B cell (primary cell): Measurements from ENCODE around the gene OTX2. TPM values are rescaled to one million over a fixed set of nuclear protein-coding genes. Genes with fewer than 3 reads are reported as not detected.

Experiments used
- ATAC-seq: fragments of 200-7000 bp; cut with Tn5 transposase; one replicate; pipeline ENCODE4 v1.10.0; 2021; ENCODE audit warnings: low read depth, mild to moderate bottlenecking, moderate number of reproducible peaks, moderate library complexity
- CTCF ChIA-PET: fragments of 350-600 bp; sonication (Branson Sonifier 250); formaldehyde crosslinking; loops from one replicate; lab custom pipeline; 2021; ENCODE audit warnings: antibody characterized with exemption, inconsistent platforms; lab: Charles Lee
- POLR2A ChIA-PET: fragments of 350-600 bp; sonication (Branson Sonifier 250); formaldehyde crosslinking; loops from one replicate; lab custom pipeline; 2021; ENCODE audit warnings: antibody characterized with exemption; lab: Charles Lee
- DNase-seq: peaks from one replicate; pipeline ENCODE4 v3.0.0; 2013
- H2AFZ ChIP-seq: 2 replicates; pipeline ENCODE4 v1.6.1; 2012; ENCODE audit warnings: mild to moderate bottlenecking, low read depth, low read length; ENCODE audit not compliant: insufficient read depth, poor library complexity, severe bottlenecking
- H3K27ac ChIP-seq, 2 donors: 1 replicate in 1 of 2; 2 replicates in 1 of 2; pipeline ENCODE4 v1.5.1; 2012 to 2013; ENCODE audit warnings: low read length in 2 of 2, mild to moderate bottlenecking in 2 of 2, moderate library complexity in 1 of 2
- H3K27me3 ChIP-seq, 4 experiments: fragments of 200-600 bp in 1 of 4; sonication (generic) in 1 of 4; replicated peaks in 1 of 4; 1 replicate in 2 of 4; 2 replicates in 2 of 4; pipeline versions ENCODE4 v1.6.1 to v1.7.0; 2013 to 2016; ENCODE audit warnings: low read length in 3 of 4, mild to moderate bottlenecking in 2 of 4, mixed read lengths in 1 of 4, moderate library complexity in 1 of 4; ENCODE audit not compliant: insufficient read depth in 4 of 4, control insufficient read depth in 3 of 4; ENCODE audit errors: control extremely low read depth in 1 of 4
- H3K36me3 ChIP-seq, 2 experiments: replicated peaks in 1 of 2; 1 replicate in 1 of 2; 2 replicates in 1 of 2; pipeline versions ENCODE4 v1.6.1 to v1.7.1; 2013; ENCODE audit warnings: low read length in 1 of 2; ENCODE audit not compliant: insufficient read depth in 2 of 2, control insufficient read depth in 1 of 2; ENCODE audit errors: control extremely low read depth in 1 of 2, extremely low read depth in 1 of 2
- H3K4me1 ChIP-seq, 2 donors: fragments of 200-600 bp in 1 of 2; sonication (generic) in 1 of 2; 1 replicate in 1 of 2; 2 replicates in 1 of 2; pipeline versions ENCODE4 v1.5.1 to v1.6.1; 2013 to 2017; ENCODE audit warnings: low read length in 2 of 2; ENCODE audit not compliant: control insufficient read depth in 2 of 2, insufficient read depth in 2 of 2
- H3K4me2 ChIP-seq: replicated peaks from 2 replicates; pipeline ENCODE3; 2012; ENCODE audit warnings: mild to moderate bottlenecking, low read depth, low read length; ENCODE audit not compliant: poor library complexity, severe bottlenecking
- H3K4me3 ChIP-seq, 5 experiments: fragments of 200-600 bp in 1 of 5; sonication (generic) in 1 of 5; 1 replicate in 3 of 5; 2 replicates in 2 of 5; pipeline versions ENCODE4 v1.5.1 to v1.7.0; 2011 to 2016; ENCODE audit warnings: low read length in 4 of 5, mild to moderate bottlenecking in 4 of 5, low read depth in 2 of 5, control low read depth in 1 of 5, moderate library complexity in 1 of 5; ENCODE audit not compliant: insufficient read depth in 1 of 5; ENCODE audit errors: control extremely low read depth in 1 of 5, extremely low read depth in 1 of 5
- H3K79me2 ChIP-seq: fragments of 200-600 bp; sonication (generic); one replicate; pipeline ENCODE4 v1.6.0; 2016; ENCODE audit warnings: low read length; ENCODE audit not compliant: control insufficient read depth, insufficient read depth
- H3K9ac ChIP-seq: fragments of 200-600 bp; sonication (generic); 2 replicates; pipeline ENCODE4 v1.6.1; 2017; ENCODE audit warnings: mild to moderate bottlenecking, low read length, moderate library complexity
- H3K9me3 ChIP-seq, 3 donors: one replicate each; pipeline versions ENCODE4 v1.6.1 to v1.7.1; 2013; ENCODE audit warnings: low read length in 2 of 3; ENCODE audit not compliant: control insufficient read depth in 2 of 3, insufficient read depth in 1 of 3; ENCODE audit errors: control extremely low read depth in 1 of 3
- H4K20me1 ChIP-seq: 2 replicates; pipeline ENCODE4 v1.6.0; 2012; ENCODE audit warnings: mild to moderate bottlenecking, low read length; ENCODE audit not compliant: insufficient read depth, control insufficient read depth, poor library complexity, severe bottlenecking
- H3K27ac Mint-ChIP-seq: one replicate; pipeline ENCODE4 v1.8.0; 2021; ENCODE audit warnings: mixed read lengths
- H3K27me3 Mint-ChIP-seq: one replicate; pipeline ENCODE4 v1.8.0; 2021; ENCODE audit warnings: mixed read lengths
- H3K4me1 Mint-ChIP-seq: one replicate; pipeline ENCODE4 v1.8.0; 2021; ENCODE audit warnings: mixed read lengths
- H3K4me3 Mint-ChIP-seq: one replicate; pipeline ENCODE4 v1.8.0; 2021; ENCODE audit warnings: mixed read lengths
- H3K9me3 Mint-ChIP-seq: one replicate; pipeline ENCODE4 v1.8.0; 2022; ENCODE audit warnings: mixed read lengths; ENCODE audit not compliant: insufficient read depth
- EZH2 ChIP-seq: IDR thresholded peaks from 2 replicates; pipeline ENCODE4 v1.6.1; 2012; ENCODE audit warnings: borderline replicate concordance, low read depth, mild to moderate bottlenecking, moderate library complexity, low read length; ENCODE audit not compliant: insufficient read depth, poor library complexity, severe bottlenecking
- WGBS: methylation state at CpG from one replicate; pipeline ENCODE4 v1.1.5; 2013; ENCODE audit warnings: missing lambda C conversion rate; ENCODE audit not compliant: insufficient coverage; 5-methylcytosine and 5-hydroxymethylcytosine counted together
- intact Hi-C: fragments of 100-400 bp; cut with micrococcal nuclease; formaldehyde crosslinking; loops from one replicate; pipeline ENCODE4 v1.10.0; 2022
- polyA plus RNA-seq: library from polyadenylated mRNA; depleted of rRNA; stranded (reverse); fragments of >200 nt; gene quantifications from 2 replicates; pipeline ENCODE4 v1.2.3, GENCODE V29; 2012
- total RNA-seq, 2 donors: library from RNA; stranded (reverse); fragments of 120-200 nt in 1 of 2; gene quantifications; 1 replicate in 1 of 2; 2 replicates in 1 of 2; pipeline versions ENCODE4 v1.2.3 to v1.2.4, GENCODE V29; 2013 to 2022
- TF ChIP-seq, protein P1 (sequence below): fragments of 200-600 bp; IDR thresholded peaks from one replicate; pipeline ENCODE4 v1.8.0; 2022; ENCODE audit warnings: antibody characterized with exemption, mild to moderate bottlenecking

Gene OTX2
- total and polyA plus RNA-seq, 2 donors (not counting 1 experiment from before 2014, with no cell fraction given) = not detected

DNA sequence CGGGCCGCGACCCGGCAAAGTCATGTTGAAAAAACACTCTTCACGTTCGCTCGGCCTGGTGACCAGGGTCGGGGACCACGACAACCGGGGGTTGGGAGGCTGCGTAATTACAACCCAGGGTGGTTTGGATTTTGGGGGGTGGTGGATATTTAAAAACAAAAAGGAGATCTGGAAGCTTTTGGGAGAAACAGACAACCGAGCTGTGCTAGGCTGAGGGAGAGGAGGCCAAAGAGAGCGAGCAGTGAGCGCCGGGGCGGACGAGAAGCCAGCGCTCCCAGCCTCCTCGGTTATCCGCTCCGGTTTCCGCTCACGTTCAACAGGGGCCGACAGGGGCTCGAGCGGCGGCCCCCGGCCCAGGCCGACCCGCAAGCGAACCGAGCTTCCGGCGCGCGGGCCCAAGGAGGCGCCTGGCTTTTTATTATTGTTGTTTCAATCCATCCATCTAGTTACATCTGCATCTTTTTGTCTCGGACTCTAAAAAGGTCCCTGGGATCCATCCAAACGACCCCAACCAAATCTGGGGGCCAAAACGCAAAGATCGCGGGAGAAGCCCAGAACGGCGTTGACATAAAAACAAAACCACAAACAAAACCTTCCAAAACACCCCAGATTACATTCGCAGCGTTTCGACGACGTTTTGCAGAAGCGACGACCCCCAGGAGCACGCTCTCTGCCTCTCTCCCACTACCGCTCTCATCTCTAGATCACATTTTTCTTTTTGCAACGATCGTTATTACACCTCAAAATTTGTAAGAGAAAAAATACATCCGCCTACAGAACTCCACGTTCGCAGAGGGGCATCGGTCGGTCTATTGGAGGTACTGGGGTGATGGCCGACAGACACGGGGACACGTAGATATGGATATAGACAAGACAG is 771 bp downstream of the OTX2 start:
- Histone ChIP-seq H3K9me3 (peaks cover 0 to 40% (median 1%) of the 10 kb centered on the region in 3 donors), H2AFZ (no peak overlapping the region), H3K4me1 (peaks cover 3 to 14% of the 10 kb centered on the region in 2 donors), H3K79me2 (no peaks in the 10 kb centered on the region), H3K9ac (no peak overlapping the region), H4K20me1 (no peaks in the 10 kb centered on the region), H3K4me3 (no peak overlapping the region), H3K27me3 (peaks cover 0 to 82% (median 64%) of the 10 kb centered on the region in 4 experiments), H3K4me2 (no peak overlapping the region), H3K36me3 (no peaks in the 10 kb centered on the region), H3K27ac (no peak overlapping the region)
- CTCF ChIA-PET = no interaction called here
- POLR2A ChIA-PET = no interaction called here
- ATAC-seq (no peak), DNase-seq (peak; percentile 21)
- Mint-ChIP-seq H3K9me3 (peaks cover 4% of the 10 kb centered on the region), H3K4me3 (peak overlapping the region; percentile 32), H3K27ac (no peak overlapping the region), H3K27me3 (peaks cover 76% of the 10 kb centered on the region), H3K4me1 (peaks cover 7% of the 10 kb centered on the region)
- intact Hi-C loops = no loop called here
- 16% methylated on average over 53 of the region's 63 CpGs for WGBS
- TF ChIP-seq, protein P1, sequence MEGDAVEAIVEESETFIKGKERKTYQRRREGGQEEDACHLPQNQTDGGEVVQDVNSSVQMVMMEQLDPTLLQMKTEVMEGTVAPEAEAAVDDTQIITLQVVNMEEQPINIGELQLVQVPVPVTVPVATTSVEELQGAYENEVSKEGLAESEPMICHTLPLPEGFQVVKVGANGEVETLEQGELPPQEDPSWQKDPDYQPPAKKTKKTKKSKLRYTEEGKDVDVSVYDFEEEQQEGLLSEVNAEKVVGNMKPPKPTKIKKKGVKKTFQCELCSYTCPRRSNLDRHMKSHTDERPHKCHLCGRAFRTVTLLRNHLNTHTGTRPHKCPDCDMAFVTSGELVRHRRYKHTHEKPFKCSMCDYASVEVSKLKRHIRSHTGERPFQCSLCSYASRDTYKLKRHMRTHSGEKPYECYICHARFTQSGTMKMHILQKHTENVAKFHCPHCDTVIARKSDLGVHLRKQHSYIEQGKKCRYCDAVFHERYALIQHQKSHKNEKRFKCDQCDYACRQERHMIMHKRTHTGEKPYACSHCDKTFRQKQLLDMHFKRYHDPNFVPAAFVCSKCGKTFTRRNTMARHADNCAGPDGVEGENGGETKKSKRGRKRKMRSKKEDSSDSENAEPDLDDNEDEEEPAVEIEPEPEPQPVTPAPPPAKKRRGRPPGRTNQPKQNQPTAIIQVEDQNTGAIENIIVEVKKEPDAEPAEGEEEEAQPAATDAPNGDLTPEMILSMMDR = no peak
- no peak for TF ChIP-seq EZH2
